Right lobe of liver (tissue), 6 donors: Measurements from ENCODE around the gene ABL1. TPM values are rescaled to one million over a fixed set of nuclear protein-coding genes. Genes with fewer than 3 reads are reported as not detected.

Experiments used
- ATAC-seq, 4 donors: fragments of 200-7000 bp; cut with Tn5 transposase; one replicate each; pipeline ENCODE4 v1.9.1; 2020; ENCODE audit warnings: mild to moderate bottlenecking in 4 of 4, moderate library complexity in 4 of 4
- DNase-seq, 3 donors: peaks; one replicate each; pipeline ENCODE4 v3.0.0-alpha.2; 2020
- H3K27ac ChIP-seq, 3 donors: fragments of 200-600 bp; one replicate each; pipeline ENCODE4 v1.8.0; 2022
- H3K27me3 ChIP-seq, 2 donors: fragments of 200-600 bp; one replicate each; pipeline ENCODE4 v1.8.0; 2022
- H3K36me3 ChIP-seq, 4 donors: fragments of 200-600 bp; sonication (generic) in 1 of 4; one replicate each; pipeline versions ENCODE4 v1.5.1 to v1.8.0; 2017 to 2022; ENCODE audit warnings: control low read depth in 1 of 4
- H3K4me1 ChIP-seq, 4 donors: fragments of 200-600 bp; sonication (generic) in 1 of 4; one replicate each; pipeline versions ENCODE4 v1.5.1 to v1.8.0; 2017 to 2022; ENCODE audit warnings: control low read depth in 1 of 4
- H3K4me3 ChIP-seq, 3 donors: fragments of 200-600 bp; one replicate each; pipeline ENCODE4 v1.8.0; 2022
- H3K9me3 ChIP-seq, 4 donors: fragments of 200-600 bp; sonication (generic) in 1 of 4; one replicate each; pipeline versions ENCODE4 v1.5.1 to v1.8.0; 2017 to 2022; ENCODE audit warnings: control low read depth in 1 of 4
- CTCF ChIP-seq, 4 donors: fragments of 200-600 bp in 3 of 4; fragments of 450-650 bp in 1 of 4; IDR thresholded peaks; one replicate each; pipeline versions ENCODE4 v1.5.1 to v1.8.0; 2016 to 2022; ENCODE audit warnings: antibody characterized with exemption in 4 of 4, mild to moderate bottlenecking in 2 of 4
- POLR2A ChIP-seq: fragments of 450-650 bp; IDR thresholded peaks from one replicate; pipeline ENCODE4 v1.6.1; 2017; ENCODE audit warnings: antibody characterized with exemption, mild to moderate bottlenecking
- WGBS: methylation state at CpG from one replicate; pipeline ENCODE4 v1.1.6; 2018; ENCODE audit warnings: low coverage, low lambda C conversion rate; ENCODE audit not compliant: insufficient coverage; ENCODE audit errors: missing lambda C conversion rate; 5-methylcytosine and 5-hydroxymethylcytosine counted together
- intact Hi-C, 2 donors: fragments of 100-400 bp; cut with DNase I; formaldehyde crosslinking; loops; one replicate each; pipeline versions ENCODE4 v1.11.2 to v1.14.1; 2022
- total RNA-seq, 6 experiments: library from RNA; depleted of rRNA in 2 of 6; stranded (reverse); fragments of >200 nt in 2 of 6; fragmentation: NEBNext Ultra II Directional in 3 of 6; extraction: Animal tissue kit (Norgen Biotek cat#: 25700) in 3 of 6; gene quantifications; one replicate each; pipeline versions ENCODE4 v1.1.0 to v1.2.4, GENCODE V29; 2016 to 2023
- donor health status: DM: no; HTN: yes; CAD: no.
- donor health status: DM: no; HTN: no; CAD: no.
- donor health status: DM: no; HTN: no; CAD: no.
- donor health status: DM: no; HTN: yes; CAD: no.
- donor health status: DM: no; HTN: yes; CAD: no.

Gene ABL1
- total RNA-seq, 6 experiments from 2014 or later: 17.0 to 25.8 (median 18.8) TPM

- no peak for ATAC-seq
- WGBS: 89% methylated on average over 1 of the region's 6 CpGs
Measured at GRCh38 chr9:130881516-130881915, 46.5 kb downstream of the ABL1 start.

DNA sequence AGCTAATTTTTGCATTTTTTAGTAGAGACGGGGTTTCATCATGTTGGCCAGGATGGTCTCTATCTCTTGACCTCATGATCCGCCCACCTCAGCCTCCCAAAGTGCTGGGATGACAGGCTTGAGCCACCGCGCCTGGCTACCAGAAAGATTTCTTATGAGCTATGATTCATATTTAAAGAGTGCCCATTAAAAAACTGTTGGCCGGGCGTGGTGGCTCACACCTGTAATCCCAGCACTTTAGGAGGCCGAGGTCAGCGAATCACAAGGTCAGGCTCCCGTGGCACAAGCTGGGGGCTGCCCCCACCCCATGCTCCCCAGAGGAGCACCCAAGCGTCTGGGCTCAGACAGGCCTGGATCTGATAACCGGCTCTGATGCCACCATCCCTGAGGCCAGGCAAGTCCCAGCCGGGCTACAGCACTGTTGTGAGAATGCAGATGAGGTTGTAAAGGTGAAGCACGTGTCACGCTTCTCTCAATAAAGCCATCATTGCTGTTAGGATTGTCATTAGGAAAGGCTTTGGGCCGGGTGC, 47.7 kb downstream of the ABL1 start:
- 86% methylated on average over 7 of the region's 15 CpGs for WGBS
- DNase-seq (no peak), ATAC-seq (no peak)
- H3K27ac ChIP-seq: no peak overlapping the region
- TF ChIP-seq POLR2A: no peak
- no peak for TF ChIP-seq CTCF (IDR thresholded peaks at IDR 0.05)
- H3K36me3 ChIP-seq: peaks cover 0 to 70% (median 37%) of the 10 kb centered on the region in 4 donors
- H3K9me3 ChIP-seq: no peaks in the 10 kb centered on the region
- no peaks in the 10 kb centered on the region for H3K27me3 ChIP-seq
- H3K4me1 ChIP-seq: no peaks in the 10 kb centered on the region
- H3K4me3 ChIP-seq: no peak overlapping the region
- intact Hi-C loops: no loop called here

More at GRCh38 chr9:130881516-130881915, 46.5 kb downstream of the ABL1 start:
- Histone ChIP-seq H3K36me3 (peaks cover 0 to 70% (median 36%) of the 10 kb centered on the region in 4 donors), H3K27me3 (no peaks in the 10 kb centered on the region), H3K4me1 (no peaks in the 10 kb centered on the region), H3K27ac (no peak overlapping the region), H3K9me3 (no peaks in the 10 kb centered on the region), H3K4me3 (no peak overlapping the region)
- DNase-seq: no peak
- TF ChIP-seq CTCF (IDR thresholded peaks at IDR 0.05) (no peak), POLR2A (no peak)
- intact Hi-C loops: no loop called here

GRCh38 chr9:130883479-130883878, 48.4 kb downstream of the ABL1 start:
- no peak for DNase-seq
- Histone ChIP-seq H3K4me3 (no peak overlapping the region), H3K27me3 (no peaks in the 10 kb centered on the region), H3K36me3 (peaks cover 0 to 69% (median 40%) of the 10 kb centered on the region in 4 donors), H3K27ac (no peak overlapping the region), H3K4me1 (no peaks in the 10 kb centered on the region), H3K9me3 (no peaks in the 10 kb centered on the region)
- no peak for ATAC-seq
- 67% methylated on average over 3 of the region's 5 CpGs for WGBS
- TF ChIP-seq CTCF (IDR thresholded peaks at IDR 0.05) (no peak), POLR2A (no peak)
- intact Hi-C loops: no loop called here

DNA sequence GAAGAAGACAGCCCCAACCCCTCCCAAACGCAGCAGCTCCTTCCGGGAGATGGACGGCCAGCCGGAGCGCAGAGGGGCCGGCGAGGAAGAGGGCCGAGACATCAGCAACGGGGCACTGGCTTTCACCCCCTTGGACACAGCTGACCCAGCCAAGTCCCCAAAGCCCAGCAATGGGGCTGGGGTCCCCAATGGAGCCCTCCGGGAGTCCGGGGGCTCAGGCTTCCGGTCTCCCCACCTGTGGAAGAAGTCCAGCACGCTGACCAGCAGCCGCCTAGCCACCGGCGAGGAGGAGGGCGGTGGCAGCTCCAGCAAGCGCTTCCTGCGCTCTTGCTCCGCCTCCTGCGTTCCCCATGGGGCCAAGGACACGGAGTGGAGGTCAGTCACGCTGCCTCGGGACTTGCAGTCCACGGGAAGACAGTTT, 49.1 kb downstream of the ABL1 start:
- DNase-seq: no peak
- ATAC-seq: no peak
- Histone ChIP-seq H3K27me3 (no peaks in the 10 kb centered on the region), H3K36me3 (peaks cover 0 to 68% (median 41%) of the 10 kb centered on the region in 4 donors), H3K4me1 (no peaks in the 10 kb centered on the region), H3K9me3 (no peaks in the 10 kb centered on the region), H3K4me3 (no peak overlapping the region), H3K27ac (no peak overlapping the region)
- TF ChIP-seq CTCF (IDR thresholded peaks at IDR 0.05): no peak
- TF ChIP-seq POLR2A: no peak
- WGBS: 100% methylated on average over 2 of the region's 25 CpGs
- intact Hi-C loops: no loop called here
